BLaER1 (cell line): Measurements from ENCODE around the gene RSPH6A.

Experiments
- H3K27ac ChIP-seq: shearing (Covaris generic); formaldehyde crosslinking; 2 replicates; pipeline ENCODE4 v1.8.1; 2022
- H3K27me3 ChIP-seq: shearing (Covaris generic); formaldehyde crosslinking; 2 replicates; pipeline ENCODE4 v1.8.1; 2022
- H3K36me3 ChIP-seq: shearing (Covaris generic); formaldehyde crosslinking; 2 replicates; pipeline ENCODE4 v1.8.1; 2022
- H3K4me1 ChIP-seq: shearing (Covaris generic); formaldehyde crosslinking; 2 replicates; pipeline ENCODE4 v1.8.1; 2022
- H3K4me2 ChIP-seq: shearing (Covaris generic); formaldehyde crosslinking; 2 replicates; pipeline ENCODE4 v1.8.1; 2022
- H3K4me3 ChIP-seq: shearing (Covaris generic); formaldehyde crosslinking; 2 replicates; pipeline ENCODE4 v1.8.1; 2022
- H3K9ac ChIP-seq: shearing (Covaris generic); formaldehyde crosslinking; 2 replicates; pipeline ENCODE4 v1.8.1; 2022
- H3K9me3 ChIP-seq: shearing (Covaris generic); formaldehyde crosslinking; 2 replicates; pipeline ENCODE4 v1.8.1; 2022
- H4K20me1 ChIP-seq: shearing (Covaris generic); formaldehyde crosslinking; 2 replicates; pipeline ENCODE4 v1.8.1; 2022
- Cebpa-rat ChIP-seq: shearing (Covaris generic); IDR thresholded peaks from 2 replicates; pipeline ENCODE4 v1.8.1; 2022

Gene RSPH6A

GRCh38 chr19:45852983-45853382 lies 37.9 kb upstream of the RSPH6A start:
- Histone ChIP-seq H3K27me3 (no peaks in the 10 kb centered on the region), H3K4me1 (no peaks in the 10 kb centered on the region), H3K9ac (no peak overlapping the region), H3K4me3 (no peak overlapping the region), H3K4me2 (no peak overlapping the region), H4K20me1 (peaks cover 75% of the 10 kb centered on the region), H3K9me3 (no peaks in the 10 kb centered on the region), H3K36me3 (peaks cover 96% of the 10 kb centered on the region), H3K27ac (no peak overlapping the region)
- TF ChIP-seq Cebpa-rat: no peak

DNA sequence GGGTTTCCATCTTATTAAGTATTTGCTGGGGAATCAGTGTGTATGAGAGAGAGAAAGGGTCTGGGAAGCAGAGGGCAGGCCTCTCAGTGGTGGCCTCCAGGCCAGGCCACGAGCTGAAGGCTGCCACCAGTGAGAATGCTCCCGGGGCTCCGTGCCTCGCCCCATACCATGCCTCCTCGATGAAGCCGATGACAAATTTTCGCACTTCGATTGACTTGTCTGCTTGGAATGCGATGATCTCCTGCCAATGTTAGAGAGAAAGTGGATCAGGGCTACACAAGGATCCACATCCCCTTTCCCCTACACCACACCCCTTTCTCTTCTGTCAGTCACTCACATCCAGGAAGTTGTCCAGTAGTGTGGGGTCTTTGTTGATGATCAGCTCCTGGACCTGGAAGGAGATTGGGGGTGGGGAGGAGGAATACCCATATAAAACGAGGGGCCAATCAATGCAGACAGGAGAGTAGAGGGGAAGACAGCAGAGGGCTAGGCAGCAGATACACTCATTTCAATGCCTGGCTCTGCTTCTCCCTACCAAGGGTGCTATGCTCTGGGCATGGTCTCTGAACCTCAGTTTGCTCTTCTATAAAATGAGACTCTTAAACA lies 37.1 kb upstream of the RSPH6A start:
- Histone ChIP-seq H3K9ac (no peak overlapping the region), H3K9me3 (no peaks in the 10 kb centered on the region), H3K4me1 (no peaks in the 10 kb centered on the region), H3K36me3 (peaks cover 100% of the 10 kb centered on the region), H3K27ac (no peak overlapping the region), H3K27me3 (no peaks in the 10 kb centered on the region), H3K4me2 (no peak overlapping the region), H3K4me3 (no peak overlapping the region), H4K20me1 (peaks cover 73% of the 10 kb centered on the region)
- no peak for TF ChIP-seq Cebpa-rat

DNA sequence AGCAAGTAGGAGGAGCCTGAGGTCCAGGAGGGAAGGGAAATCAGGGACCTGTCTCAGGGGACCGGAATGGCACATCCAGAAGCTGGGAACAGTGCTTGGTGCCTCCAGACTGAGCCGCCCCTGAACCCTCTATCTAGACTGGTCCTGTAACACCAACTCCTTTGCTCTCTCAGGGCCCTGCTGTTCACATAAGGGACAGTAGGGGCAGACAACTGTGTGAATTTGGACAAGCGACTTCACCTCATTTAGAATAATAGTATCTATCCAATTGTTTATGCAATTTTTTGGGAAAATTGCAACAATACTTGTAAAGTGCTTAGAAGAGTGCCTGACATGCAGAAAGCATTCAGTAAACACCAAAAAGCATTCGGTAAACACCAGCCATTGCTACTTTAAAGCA lies 33.8 kb upstream of the RSPH6A start:
- no peak overlapping the region for H3K9ac ChIP-seq
- H3K4me3 ChIP-seq: no peak overlapping the region
- H3K4me2 ChIP-seq: no peak overlapping the region
- H3K36me3 ChIP-seq: peaks cover 100% of the 10 kb centered on the region
- H3K27ac ChIP-seq: no peak overlapping the region
- no peaks in the 10 kb centered on the region for H3K27me3 ChIP-seq
- no peaks in the 10 kb centered on the region for H3K9me3 ChIP-seq
- no peak for TF ChIP-seq Cebpa-rat
- H4K20me1 ChIP-seq: peaks cover 52% of the 10 kb centered on the region
- H3K4me1 ChIP-seq: no peaks in the 10 kb centered on the region

GRCh38 chr19:45847663-45848062 lies 32.6 kb upstream of the RSPH6A start:
- H3K36me3 ChIP-seq: peaks cover 100% of the 10 kb centered on the region
- H3K27ac ChIP-seq: no peak overlapping the region
- H3K4me3 ChIP-seq: no peak overlapping the region
- no peaks in the 10 kb centered on the region for H3K4me1 ChIP-seq
- H3K9ac ChIP-seq: no peak overlapping the region
- no peak overlapping the region for H3K4me2 ChIP-seq
- no peaks in the 10 kb centered on the region for H3K9me3 ChIP-seq
- peaks cover 44% of the 10 kb centered on the region for H4K20me1 ChIP-seq
- H3K27me3 ChIP-seq: no peaks in the 10 kb centered on the region
- no peak for TF ChIP-seq Cebpa-rat

- Histone ChIP-seq H3K9ac (no peak overlapping the region), H3K36me3 (peaks cover 100% of the 10 kb centered on the region), H3K27me3 (no peaks in the 10 kb centered on the region), H3K4me3 (no peak overlapping the region), H4K20me1 (peaks cover 31% of the 10 kb centered on the region), H3K27ac (no peak overlapping the region), H3K9me3 (no peaks in the 10 kb centered on the region), H3K4me1 (no peaks in the 10 kb centered on the region), H3K4me2 (no peak overlapping the region)
- no peak for TF ChIP-seq Cebpa-rat
Measured at GRCh38 chr19:45842198-45842597, 27.1 kb upstream of the RSPH6A start.

- peaks cover 25% of the 10 kb centered on the region; the same call in 1 of the 2 replicates for H4K20me1 ChIP-seq
- peaks cover 100% of the 10 kb centered on the region for H3K36me3 ChIP-seq
- H3K27me3 ChIP-seq: no peaks in the 10 kb centered on the region
- H3K9ac ChIP-seq: no peak overlapping the region
- no peaks in the 10 kb centered on the region for H3K4me1 ChIP-seq
- H3K9me3 ChIP-seq: no peaks in the 10 kb centered on the region
- H3K27ac ChIP-seq: no peak overlapping the region
- H3K4me2 ChIP-seq: no peak overlapping the region
- no peak for TF ChIP-seq Cebpa-rat
- no peak overlapping the region for H3K4me3 ChIP-seq
Measured at GRCh38 chr19:45834970-45835369, 19.9 kb upstream of the RSPH6A start.

DNA sequence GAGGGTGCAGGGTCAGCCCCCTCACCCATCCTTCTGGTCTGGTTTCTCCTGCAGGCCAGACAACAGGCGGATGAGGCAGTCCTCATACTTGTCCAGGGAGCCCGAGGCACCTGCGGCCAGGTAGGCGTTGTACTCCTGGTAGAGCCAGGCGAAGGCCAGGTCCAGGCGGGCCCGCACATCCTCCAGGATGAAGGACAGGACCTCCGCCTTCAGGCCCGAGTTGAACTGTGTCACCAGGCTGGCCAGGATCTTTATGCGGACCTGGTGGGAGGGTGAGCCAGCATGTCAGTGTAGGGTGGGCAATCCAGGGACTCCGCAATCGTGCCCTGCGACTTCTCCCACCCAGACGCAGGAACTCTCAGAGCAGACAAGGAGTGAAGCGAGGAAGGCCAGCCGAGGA lies 13.8 kb upstream of the RSPH6A start:
- Histone ChIP-seq H3K27me3 (no peaks in the 10 kb centered on the region), H3K36me3 (peaks cover 100% of the 10 kb centered on the region), H3K4me1 (peaks cover 5% of the 10 kb centered on the region; the same call in 1 of the 2 replicates)

DNA sequence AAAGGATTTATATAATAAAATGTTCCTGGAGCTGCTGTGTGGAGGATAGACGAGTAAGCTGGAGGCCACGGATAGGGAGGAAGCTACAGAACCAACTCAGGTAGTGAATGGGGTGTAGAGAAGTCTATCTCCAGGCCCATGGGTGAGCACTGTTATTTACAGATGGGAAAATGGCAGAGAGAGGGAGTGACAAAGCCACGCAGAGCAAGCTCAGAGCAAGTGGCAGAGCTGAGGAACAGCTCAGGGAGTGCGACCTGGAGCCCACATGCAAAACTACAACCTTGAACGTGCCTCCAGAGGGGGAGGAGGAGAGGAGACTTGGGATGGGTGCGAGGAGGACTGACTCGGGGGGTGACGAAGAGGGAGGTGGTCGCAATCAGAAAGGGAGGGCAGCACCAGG lies 13.4 kb upstream of the RSPH6A start:
- TF ChIP-seq Cebpa-rat: no peak
- H3K36me3 ChIP-seq: peaks cover 100% of the 10 kb centered on the region

More for the DNA sequence above, 13.8 kb upstream of the RSPH6A start:
- Histone ChIP-seq H3K9me3 (no peaks in the 10 kb centered on the region), H3K27ac (no peak overlapping the region), H3K4me2 (no peak overlapping the region), H4K20me1 (peaks cover 14% of the 10 kb centered on the region; the same call in 1 of the 2 replicates), H3K4me3 (no peak overlapping the region), H3K9ac (no peak overlapping the region)
- TF ChIP-seq Cebpa-rat: no peak

GRCh38 chr19:45827459-45828093 lies 12.5 kb upstream of the RSPH6A start:
- Histone ChIP-seq H3K4me3 (no peak overlapping the region), H3K27me3 (no peaks in the 10 kb centered on the region), H3K4me1 (peaks cover 5% of the 10 kb centered on the region; the same call in 1 of the 2 replicates), H3K4me2 (no peak overlapping the region), H3K27ac (no peak overlapping the region), H3K36me3 (peaks cover 100% of the 10 kb centered on the region), H4K20me1 (peaks cover 8% of the 10 kb centered on the region; the same call in 1 of the 2 replicates), H3K9me3 (no peaks in the 10 kb centered on the region), H3K9ac (no peak overlapping the region)
- TF ChIP-seq Cebpa-rat: no peak

More for the DNA sequence above, 13.4 kb upstream of the RSPH6A start:
- H3K4me2 ChIP-seq: no peak overlapping the region
- H3K4me1 ChIP-seq: peaks cover 5% of the 10 kb centered on the region; the same call in 1 of the 2 replicates
- no peak overlapping the region for H3K27ac ChIP-seq
- no peaks in the 10 kb centered on the region for H3K27me3 ChIP-seq
- H3K4me3 ChIP-seq: no peak overlapping the region
- H3K9me3 ChIP-seq: no peaks in the 10 kb centered on the region
- H4K20me1 ChIP-seq: peaks cover 14% of the 10 kb centered on the region; the same call in 1 of the 2 replicates
- no peak overlapping the region for H3K9ac ChIP-seq

GRCh38 chr19:45826934-45827333 lies 11.8 kb upstream of the RSPH6A start:
- H3K27ac ChIP-seq: no peak overlapping the region
- H3K36me3 ChIP-seq: peaks cover 98% of the 10 kb centered on the region
- H3K4me3 ChIP-seq: no peak overlapping the region
- no peak for TF ChIP-seq Cebpa-rat
- no peak overlapping the region for H3K4me2 ChIP-seq
- H3K9me3 ChIP-seq: no peaks in the 10 kb centered on the region
- no peaks in the 10 kb centered on the region for H3K27me3 ChIP-seq
- no peak overlapping the region for H3K9ac ChIP-seq
- H4K20me1 ChIP-seq: peaks cover 8% of the 10 kb centered on the region; the same call in 1 of the 2 replicates
- H3K4me1 ChIP-seq: peaks cover 5% of the 10 kb centered on the region; the same call in 1 of the 2 replicates
